Ovary (tissue), 9 donors: ENCODE results near the gene PDE3A. TPM values are rescaled to one million over a fixed set of nuclear protein-coding genes. Genes with fewer than 3 reads are reported as not detected.
"Not testable (repeated sequence)": the region's sequence is repeated elsewhere in the genome, so short reads cannot be mapped to it uniquely, and the experiment has no call there.

Experiments used
- DNase-seq, 5 donors: peaks; one replicate each; pipeline ENCODE4 v3.0.0-alpha.2; 2019 to 2020
- H3K27ac ChIP-seq, 2 donors: fragments of 200-600 bp; one replicate each; pipeline versions ENCODE4 v1.5.1 to v1.8.0; 2019 to 2022
- H3K27me3 ChIP-seq: fragments of 200-600 bp; one replicate; pipeline ENCODE4 v1.8.0; 2022
- H3K36me3 ChIP-seq: fragments of 200-600 bp; sonication (generic); one replicate; pipeline ENCODE4 v1.5.1; 2019
- H3K4me1 ChIP-seq: one replicate; pipeline ENCODE4 v1.8.1; 2013; ENCODE audit warnings: mild to moderate bottlenecking, moderate library complexity; ENCODE audit not compliant: insufficient read depth
- H3K4me3 ChIP-seq: fragments of 200-600 bp; sonication (generic); one replicate; pipeline ENCODE4 v1.5.1; 2017
- H3K9me3 ChIP-seq, 2 donors: fragments of 200-600 bp in 1 of 2; sonication (generic) in 1 of 2; one replicate each; pipeline versions ENCODE4 v1.5.1 to v1.8.1; 2013 to 2019; ENCODE audit warnings: mild to moderate bottlenecking in 1 of 2, moderate library complexity in 1 of 2
- EP300 ChIP-seq: sonication (generic); formaldehyde crosslinking; IDR thresholded peaks from one replicate; pipeline ENCODE4 v1.6.1; 2017; ENCODE audit warnings: antibody characterized with exemption
- POLR2A ChIP-seq: fragments of 450-650 bp; IDR thresholded peaks from one replicate; pipeline ENCODE4 v1.6.1; 2017; ENCODE audit warnings: antibody characterized with exemption, mild to moderate bottlenecking, moderate library complexity
- WGBS, 3 donors: extraction: QIAGEN DNeasy Blood & Tissue Kit in 1 of 3; methylation state at CpG; one replicate each; pipeline versions ENCODE4 v1.1.5 to v1.1.7; 2013 to 2017; 5-methylcytosine and 5-hydroxymethylcytosine counted together
- intact Hi-C, 4 donors: fragments of 100-400 bp; cut with DNase I; formaldehyde crosslinking; loops; one replicate each; pipeline versions ENCODE4 v1.11.0 to v1.15.1; 2022 to 2023
- polyA plus RNA-seq, 2 donors: library from polyadenylated mRNA; stranded (reverse); fragments of 200-250 nt in 1 of 2; fragments of 350-450 nt in 1 of 2; fragmentation: Illumina TruSeq in 1 of 2; extraction: RNeasy Lipid Tissue Mini Kit (QIAGEN cat#74804) in 1 of 2; gene quantifications; one replicate each; pipeline ENCODE4 v1.2.3, GENCODE V29; 2013 to 2014
- total RNA-seq, 7 donors: library from RNA; depleted of rRNA in 2 of 7; stranded (reverse); fragments of >200 nt in 2 of 7; fragmentation: NEBNext Ultra II Directional in 3 of 7; extraction: Animal tissue kit (Norgen Biotek cat#: 25700) in 3 of 7; gene quantifications; one replicate each; pipeline versions ENCODE4 v1.1.0 to v1.2.4, GENCODE V29; 2016 to 2023
- TF ChIP-seq, protein P1 (sequence below), 3 donors: fragments of 450-650 bp in 2 of 3; fragments of 200-600 bp in 1 of 3; IDR thresholded peaks; one replicate each; pipeline versions ENCODE4 v1.5.1 to v1.8.0; 2016 to 2022; ENCODE audit warnings: antibody characterized with exemption in 3 of 3, mild to moderate bottlenecking in 1 of 3
- donor health status: DM: no; HTN: no; CAD: no; lungs with moderate emphysema.
- donor health status: DM: no; HTN: no; CAD: no.
- donor health status: Bipolar disorder and iron deficiency.
- donor health status: DM: yes; HTN: yes; CAD: no.
- donor health status: DM: no; HTN: no; CAD: no.
- donor health status: DM: yes; HTN: yes; CAD: no.

PDE3A gene
- total and polyA plus RNA-seq, 9 donors: 3.7 to 15.2 (median 7.1) TPM

DNA sequence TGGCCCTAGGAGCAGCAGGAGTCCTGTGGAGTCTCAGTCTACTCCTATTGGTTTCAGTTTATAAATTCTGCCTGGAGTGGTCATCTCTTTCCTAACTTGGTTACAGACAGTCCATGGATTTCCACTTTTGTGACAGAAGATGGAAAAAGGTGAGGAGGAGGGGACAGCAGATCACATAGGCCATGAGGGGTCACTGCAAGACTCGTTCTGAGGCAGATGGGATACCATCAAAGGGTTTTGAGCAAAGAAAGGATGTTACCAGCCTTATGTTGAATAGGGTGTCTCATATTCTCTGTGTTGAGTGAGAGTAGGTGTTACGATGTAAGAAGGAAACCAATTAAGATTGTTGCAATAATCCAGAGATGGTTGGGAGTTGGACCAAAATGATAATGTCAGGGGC, 15.3 kb downstream of the PDE3A start:
- no peak for DNase-seq
- Histone ChIP-seq H3K4me3 (no peak overlapping the region), H3K27me3 (no peaks in the 10 kb centered on the region), H3K9me3 (no peaks in the 10 kb centered on the region), H3K27ac (no peak overlapping the region), H3K36me3 (no peaks in the 10 kb centered on the region), H3K4me1 (no peaks in the 10 kb centered on the region)
- no peak for TF ChIP-seq POLR2A
- TF ChIP-seq, protein P1, sequence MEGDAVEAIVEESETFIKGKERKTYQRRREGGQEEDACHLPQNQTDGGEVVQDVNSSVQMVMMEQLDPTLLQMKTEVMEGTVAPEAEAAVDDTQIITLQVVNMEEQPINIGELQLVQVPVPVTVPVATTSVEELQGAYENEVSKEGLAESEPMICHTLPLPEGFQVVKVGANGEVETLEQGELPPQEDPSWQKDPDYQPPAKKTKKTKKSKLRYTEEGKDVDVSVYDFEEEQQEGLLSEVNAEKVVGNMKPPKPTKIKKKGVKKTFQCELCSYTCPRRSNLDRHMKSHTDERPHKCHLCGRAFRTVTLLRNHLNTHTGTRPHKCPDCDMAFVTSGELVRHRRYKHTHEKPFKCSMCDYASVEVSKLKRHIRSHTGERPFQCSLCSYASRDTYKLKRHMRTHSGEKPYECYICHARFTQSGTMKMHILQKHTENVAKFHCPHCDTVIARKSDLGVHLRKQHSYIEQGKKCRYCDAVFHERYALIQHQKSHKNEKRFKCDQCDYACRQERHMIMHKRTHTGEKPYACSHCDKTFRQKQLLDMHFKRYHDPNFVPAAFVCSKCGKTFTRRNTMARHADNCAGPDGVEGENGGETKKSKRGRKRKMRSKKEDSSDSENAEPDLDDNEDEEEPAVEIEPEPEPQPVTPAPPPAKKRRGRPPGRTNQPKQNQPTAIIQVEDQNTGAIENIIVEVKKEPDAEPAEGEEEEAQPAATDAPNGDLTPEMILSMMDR (IDR thresholded peaks at IDR 0.05): no peak
- TF ChIP-seq EP300: no peak
- 82 to 92% (median 87%) methylated on average over 2 of the region's 2 CpGs for WGBS, 3 donors
- intact Hi-C loops: loop anchor here in 1 of 4 donors (10.0 kb wide), 1 partner anchor 149 kb away; no protein-coding TSS in a partner anchor

DNA sequence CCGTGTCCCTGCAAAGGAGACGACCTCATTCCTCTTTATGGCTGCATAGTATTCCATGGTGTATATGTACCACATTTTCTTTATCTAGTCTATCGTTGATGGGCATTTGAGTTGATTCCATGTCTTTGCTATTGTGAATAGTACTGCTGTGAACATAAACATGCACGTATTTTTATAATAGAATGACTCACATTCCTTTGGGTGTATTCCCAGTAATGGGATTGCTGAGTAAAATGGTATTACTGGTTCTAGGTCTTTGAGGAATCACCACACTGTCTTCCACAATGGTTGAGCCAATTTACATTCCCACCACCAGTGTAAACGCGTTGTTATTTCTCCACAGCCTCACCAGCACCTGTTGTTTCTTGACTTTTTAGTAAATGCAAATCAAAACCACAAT, 16.5 kb downstream of the PDE3A start:
- not testable (repeated sequence) for H3K4me3 ChIP-seq, H3K27ac ChIP-seq, H3K4me1 ChIP-seq, H3K9me3 ChIP-seq, DNase-seq, H3K27me3 ChIP-seq, H3K36me3 ChIP-seq
- WGBS, 3 donors: 86 to 95% (median 93%) methylated on average over 6 of the region's 6 CpGs
- intact Hi-C loops: loop anchor here in 1 of 4 donors (10.0 kb wide), 1 partner anchor 150 kb away; no protein-coding TSS in a partner anchor

DNA sequence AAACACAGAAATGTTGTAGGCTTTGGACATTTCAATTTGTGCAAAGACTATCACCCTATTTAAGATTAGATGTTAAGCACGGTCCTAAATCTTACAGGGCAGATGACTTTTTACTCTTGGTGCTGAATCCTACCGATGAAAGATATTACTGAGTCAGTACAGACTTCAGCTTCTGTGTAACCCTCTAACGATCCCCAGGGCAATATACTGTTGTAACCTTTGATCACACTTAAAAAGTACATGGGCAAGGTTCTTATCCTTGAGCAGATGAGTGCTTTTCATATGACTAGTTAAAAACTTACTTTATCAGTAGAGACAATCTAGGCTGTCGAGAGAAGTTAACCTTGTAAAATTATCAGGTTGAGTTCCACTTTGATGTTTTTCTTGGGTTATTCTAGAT, 22.5 kb downstream of the PDE3A start:
- Histone ChIP-seq H3K27me3 (no peaks in the 10 kb centered on the region), H3K36me3 (no peaks in the 10 kb centered on the region), H3K4me1 (peaks cover 5% of the 10 kb centered on the region), H3K4me3 (no peak overlapping the region), H3K9me3 (no peaks in the 10 kb centered on the region), H3K27ac (no peak overlapping the region)
- no peak for TF ChIP-seq POLR2A
- no peak for TF ChIP-seq EP300
- TF ChIP-seq, protein P1 (IDR thresholded peaks at IDR 0.05): no peak
- intact Hi-C loops: no loop called here
- DNase-seq: no peak
- WGBS, 3 donors: 57 to 75% (median 63%) methylated on average over 4 of the region's 4 CpGs

DNA sequence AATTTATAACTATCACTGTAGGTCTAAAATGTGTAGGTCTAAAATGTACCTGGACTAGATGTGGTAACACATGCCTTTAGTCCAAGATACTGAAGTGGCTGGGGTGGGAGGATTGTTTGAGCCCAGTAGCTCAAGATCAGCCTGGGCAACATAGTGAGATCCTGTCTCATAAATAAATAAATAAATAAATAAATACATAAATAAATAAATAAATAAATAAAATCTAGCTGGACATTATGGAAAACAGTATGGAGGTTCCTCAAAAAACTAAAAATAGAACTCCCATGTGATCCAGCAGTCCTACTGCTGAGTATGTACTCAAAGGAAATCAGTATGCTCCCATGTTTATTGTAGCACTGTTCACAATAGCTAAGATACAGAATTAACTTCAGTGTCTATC, 24.0 kb downstream of the PDE3A start:
- DNase-seq: no peak
- Histone ChIP-seq H3K4me3 (no peak overlapping the region), H3K27me3 (no peaks in the 10 kb centered on the region), H3K36me3 (no peaks in the 10 kb centered on the region), H3K27ac (no peak overlapping the region), H3K9me3 (no peaks in the 10 kb centered on the region), H3K4me1 (peaks cover 5% of the 10 kb centered on the region)
- TF ChIP-seq POLR2A (no peak), EP300 (no peak)
- TF ChIP-seq, protein P1 (IDR thresholded peaks at IDR 0.05): no peak
- intact Hi-C loops: no loop called here

DNA sequence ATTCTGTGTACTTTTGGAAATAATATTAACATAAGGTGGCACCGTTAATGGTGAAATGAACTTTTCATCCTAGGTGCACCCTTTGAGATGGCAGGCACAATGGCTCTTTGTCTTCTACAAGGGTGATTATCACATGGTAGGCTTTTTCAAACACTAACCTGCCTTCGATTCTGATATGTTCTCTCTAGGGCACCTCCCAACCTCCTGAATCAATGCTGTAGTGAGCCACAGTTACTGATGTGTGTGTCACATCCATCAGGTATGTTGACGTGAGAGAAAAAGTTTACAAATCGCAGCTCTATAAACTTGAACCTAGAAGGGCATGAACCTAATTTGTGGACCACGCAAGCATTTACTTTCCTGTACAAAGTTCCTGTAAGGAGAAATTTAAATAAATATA, 25.4 kb downstream of the PDE3A start:
- DNase-seq: no peak
- TF ChIP-seq POLR2A: no peak
- TF ChIP-seq, protein P1 (IDR thresholded peaks at IDR 0.05): no peak
- TF ChIP-seq EP300: no peak
- Histone ChIP-seq H3K4me3 (no peak overlapping the region), H3K9me3 (no peaks in the 10 kb centered on the region), H3K4me1 (peaks cover 5% of the 10 kb centered on the region), H3K27ac (no peak overlapping the region), H3K36me3 (no peaks in the 10 kb centered on the region), H3K27me3 (no peaks in the 10 kb centered on the region)
- 94 to 96% (median 94%) methylated on average over 5 of the region's 5 CpGs for WGBS, 3 donors
- intact Hi-C loops: no loop called here
